ENCODE data around the gene FAM3C.

DNA sequence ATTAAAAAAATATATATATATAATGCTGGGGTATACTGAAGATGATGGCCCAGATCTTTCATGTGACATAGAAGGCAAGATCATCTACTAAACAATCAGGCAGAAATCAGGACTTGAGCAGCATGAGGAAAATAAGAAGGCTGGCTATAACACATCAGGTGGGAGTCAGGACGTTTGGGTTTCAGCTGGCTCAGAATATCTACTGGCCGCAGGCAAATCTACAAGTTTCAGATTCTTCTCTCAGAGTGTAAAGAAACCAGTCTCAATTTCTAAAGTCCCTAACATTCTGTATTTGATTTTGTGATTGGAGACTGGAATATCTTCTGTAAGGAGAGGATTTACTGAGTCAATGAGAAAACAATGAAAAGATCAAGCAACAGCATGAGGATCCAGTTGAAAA is 37.7 kb upstream of the FAM3C start:
- no peak for TF ChIP-seq CTCF (IDR thresholded peaks at IDR 0.05)
- no peak for TF ChIP-seq POLR2A (IDR thresholded peaks at IDR 0.05)

Data from thyroid gland (tissue), 4 donors.